Activated T-cell treated with anti-CD3 and anti-CD28 coated beads for 24 hours (primary cell): Measurements from ENCODE around the gene BEST1.
"Not testable (repeated sequence)": the region's sequence is repeated elsewhere in the genome, so short reads cannot be mapped to it uniquely, and the experiment has no call there.

ENCODE experiments used
- DNase-seq: peaks from one replicate; pipeline ENCODE4 v3.0.0-alpha.2; 2020; ENCODE audit warnings: low read depth

The BEST1 gene

GRCh38 chr11:61978703-61979661 is 28.8 kb downstream of the BEST1 start:
- DNase-seq, result no peak

GRCh38 chr11:61980783-61981541 is 30.8 kb downstream of the BEST1 start:
- no peak for DNase-seq

GRCh38 chr11:61983419-61983818 is 33.3 kb downstream of the BEST1 start:
- DNase-seq, result no peak

- DNase-seq, result no peak
Observed at GRCh38 chr11:61985869-61986268, 35.7 kb downstream of the BEST1 start.

GRCh38 chr11:61994981-61995380 is 44.8 kb downstream of the BEST1 start:
- DNase-seq, result no peak

DNA sequence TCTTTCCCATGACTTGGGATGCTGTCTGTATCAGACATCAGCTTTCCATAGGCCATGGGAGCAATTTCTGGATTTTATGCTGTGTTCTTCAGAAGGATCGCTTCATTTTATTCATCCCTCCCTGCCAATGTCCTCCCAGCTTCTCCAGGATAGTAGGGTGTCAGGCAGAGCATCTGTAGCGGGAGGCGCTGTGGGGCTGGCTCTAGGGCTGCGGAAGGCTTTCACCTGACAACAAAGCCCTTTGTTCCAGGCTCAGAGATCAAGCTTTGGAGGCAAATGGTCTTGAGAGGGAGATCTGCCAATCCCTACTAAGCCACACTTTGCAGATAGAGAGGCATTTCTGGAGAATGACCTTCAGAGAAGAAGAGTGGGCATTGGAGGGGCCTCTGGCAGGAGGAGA is 46.8 kb downstream of the BEST1 start:
- no peak for DNase-seq

- no peak for DNase-seq
Observed at GRCh38 chr11:61999141-61999975, 49.2 kb downstream of the BEST1 start.

- no peak for DNase-seq
Observed at GRCh38 chr11:62000539-62001446, 50.6 kb downstream of the BEST1 start.

DNA sequence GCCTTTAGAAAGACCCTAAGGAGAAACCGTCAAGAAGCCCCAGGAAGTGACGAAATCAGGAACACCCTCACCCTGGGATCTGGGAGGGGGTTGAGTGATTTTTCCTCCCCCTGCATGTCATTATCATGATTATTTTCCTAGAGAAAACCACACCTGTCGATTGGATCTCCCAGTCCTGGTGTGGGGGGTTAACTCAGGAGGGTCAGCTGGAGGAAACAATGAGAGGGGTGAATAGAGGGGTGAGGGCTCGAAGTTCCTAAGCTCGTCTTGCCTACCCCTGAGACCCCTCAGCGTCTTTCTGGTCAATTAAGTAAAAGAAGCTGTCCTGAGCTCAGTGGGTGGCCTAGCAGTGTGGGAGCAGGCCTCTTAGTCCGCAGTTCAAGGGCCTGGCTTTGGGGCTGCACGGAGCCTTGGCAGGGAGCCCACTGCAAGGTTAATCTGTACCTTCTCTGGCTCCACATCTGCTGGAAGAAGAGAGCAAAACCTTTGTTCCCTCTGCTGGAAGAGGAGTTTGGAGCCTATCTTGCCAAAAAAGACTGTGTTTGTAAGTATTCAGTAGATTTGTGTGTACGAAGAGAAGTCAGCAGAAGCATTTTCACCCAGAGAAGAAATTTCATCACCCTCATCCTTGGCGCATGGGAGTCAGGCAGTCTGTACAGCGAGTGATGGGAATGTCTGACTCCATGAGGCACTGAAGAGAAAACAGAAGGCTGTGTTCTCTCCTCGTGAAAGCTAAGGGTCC is 51.5 kb downstream of the BEST1 start:
- DNase-seq, result no peak

GRCh38 chr11:62002283-62002682 is 52.1 kb downstream of the BEST1 start:
- not testable (repeated sequence) for DNase-seq

DNA sequence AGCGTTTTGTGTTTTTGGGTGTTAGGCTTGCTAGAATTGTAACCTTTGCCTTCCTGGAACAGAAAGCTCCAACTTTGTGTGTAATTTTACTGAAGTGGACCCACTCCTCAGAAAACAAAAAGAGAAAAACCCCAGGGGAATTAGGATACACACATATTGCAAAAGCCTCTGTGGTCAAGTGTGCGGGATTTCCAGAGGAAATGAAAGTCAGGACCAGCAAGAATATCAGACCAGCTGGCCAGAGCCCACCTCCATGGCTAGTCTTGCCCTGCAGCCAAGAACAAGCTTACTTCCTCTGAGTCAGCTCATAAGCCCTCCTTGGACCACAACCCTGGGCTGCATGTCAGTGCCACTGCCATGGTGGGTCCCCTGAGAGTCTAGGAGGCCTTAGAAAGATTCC is 54.3 kb downstream of the BEST1 start:
- no peak for DNase-seq

- no peak for DNase-seq
Observed at GRCh38 chr11:62008193-62008592, 58.0 kb downstream of the BEST1 start.

DNA sequence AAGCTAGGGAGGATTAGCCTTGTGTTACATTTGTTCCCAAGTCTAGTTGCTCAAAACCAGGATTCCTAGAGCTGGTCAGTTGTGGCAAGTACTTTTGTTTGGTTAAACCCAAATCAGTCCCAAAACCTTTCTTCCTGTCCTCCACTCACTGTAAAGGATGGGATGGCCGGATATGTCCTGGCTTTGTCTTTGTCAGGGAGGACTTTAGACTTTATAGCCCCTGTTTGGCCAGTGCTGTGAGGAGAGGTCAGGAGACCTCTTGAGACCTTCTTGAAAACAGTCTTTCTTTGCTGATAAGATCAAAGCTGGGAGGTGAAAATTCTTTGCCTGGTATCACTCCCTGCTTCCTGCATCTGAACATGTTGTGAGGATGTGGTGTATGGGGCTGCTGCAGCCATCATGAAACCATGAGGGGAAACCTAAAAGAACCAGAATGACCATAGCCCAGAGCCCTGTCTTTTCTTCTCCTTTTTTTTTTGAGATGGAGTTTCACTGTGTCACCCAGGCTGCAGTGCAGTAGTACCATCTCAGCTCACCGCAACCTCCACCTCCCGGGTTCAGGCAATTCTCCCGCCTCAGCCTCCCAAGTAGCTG is 60.9 kb downstream of the BEST1 start:
- no peak for DNase-seq

DNA sequence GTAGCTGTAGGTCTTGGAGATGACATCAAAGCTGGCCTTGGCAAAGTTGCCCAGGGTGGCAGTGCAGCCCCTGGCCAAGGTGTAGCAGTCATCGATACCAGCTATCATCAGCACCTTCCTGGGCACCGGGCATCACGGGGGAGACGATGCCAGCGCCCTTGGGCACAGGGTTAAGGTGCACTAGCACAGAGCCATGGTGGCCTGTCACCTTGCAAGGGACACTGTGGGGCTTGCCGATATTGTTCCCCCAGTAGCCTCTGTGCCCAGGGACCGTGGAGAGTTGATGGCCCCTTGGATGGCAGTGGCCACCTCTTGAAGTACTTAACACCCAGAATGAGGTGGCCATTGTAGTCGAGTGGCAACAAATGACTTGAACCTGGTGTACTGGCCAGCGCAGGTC is 61.7 kb downstream of the BEST1 start:
- DNase-seq, result no peak

DNA sequence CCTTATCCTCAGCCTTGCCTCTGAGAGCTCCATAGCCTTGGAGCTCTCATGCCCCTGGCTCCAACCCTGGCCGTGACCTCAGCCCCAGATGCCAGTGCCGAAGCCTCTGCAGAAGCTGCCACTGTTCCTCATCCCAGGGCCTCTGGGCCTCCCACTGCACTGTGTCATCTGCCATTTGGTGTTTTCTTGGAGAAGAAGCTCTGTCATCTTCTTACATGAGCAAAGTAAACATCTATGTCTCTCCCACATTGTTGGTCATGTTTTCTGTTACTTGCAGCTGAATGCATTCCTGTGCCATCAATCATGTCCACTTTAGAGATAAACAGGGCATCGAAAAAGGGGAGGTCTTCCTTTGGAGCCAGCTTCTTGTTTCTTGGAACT is 62.3 kb downstream of the BEST1 start:
- DNase-seq, result no peak

- DNase-seq, result no peak
Observed at GRCh38 chr11:62012832-62013461, 62.8 kb downstream of the BEST1 start.
